SK-N-MC (cell line): ENCODE results near the gene MRPL19.

ENCODE experiments used
- EZH2 ChIP-seq: fragments of 200-600 bp; sonication (generic); IDR thresholded peaks from one replicate; pipeline ENCODE4 v1.6.1; 2017; ENCODE audit warnings: antibody characterized with exemption
- FOXP2 ChIP-seq: optimal IDR thresholded peaks from 2 replicates; pipeline ENCODE3; 2011; ENCODE audit warnings: mild to moderate bottlenecking, moderate library complexity; ENCODE audit not compliant: insufficient read depth; ENCODE audit errors: extremely low read length, control extremely low read depth
- POLR2AphosphoS5 ChIP-seq: IDR thresholded peaks from 2 replicates; pipeline ENCODE4 v1.6.1; 2012; ENCODE audit warnings: mild to moderate bottlenecking, low read depth, low read length, borderline replicate concordance

DNA sequence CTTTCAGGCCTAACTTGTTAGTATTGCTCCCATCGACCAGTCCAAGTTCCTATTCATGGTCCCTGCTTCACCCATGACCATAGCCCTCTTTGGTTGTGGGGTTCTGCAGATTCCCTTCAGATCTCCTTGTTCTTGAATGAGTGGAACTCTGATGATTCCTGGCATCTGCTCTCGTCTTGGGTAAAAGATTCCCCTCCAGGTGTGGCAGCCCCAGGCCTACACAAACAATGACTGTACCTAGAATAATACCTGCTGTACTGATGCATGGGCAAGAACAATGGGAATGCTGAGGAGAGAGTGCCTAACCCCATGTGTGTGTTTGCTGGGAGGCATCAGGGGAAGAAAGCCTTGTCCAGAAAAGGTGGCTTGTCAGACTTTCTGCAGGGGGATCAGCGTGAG lies 39.2 kb upstream of the MRPL19 start:
- TF ChIP-seq EZH2 (no peak), POLR2AphosphoS5 (no peak), FOXP2 (no peak)
